Tibial artery (tissue), 4 donors: ENCODE measurements around the gene BMP15.

ENCODE experiments used
- DNase-seq, 2 donors: peaks; one replicate each; pipeline ENCODE4 v3.0.0-alpha.2; 2019
- H3K27ac ChIP-seq, 2 donors: fragments of 200-600 bp; sonication (generic) in 1 of 2; 1 replicate in 1 of 2; 2 replicates in 1 of 2; pipeline ENCODE4 v1.5.1; 2018 to 2019; ENCODE audit warnings: mild to moderate bottlenecking in 1 of 2
- H3K27me3 ChIP-seq, 2 donors: fragments of 200-600 bp; sonication (generic) in 1 of 2; one replicate each; pipeline versions ENCODE4 v1.5.1 to v1.6.0; 2016 to 2019
- H3K36me3 ChIP-seq, 3 donors: fragments of 200-600 bp; sonication (generic) in 2 of 3; one replicate each; pipeline ENCODE4 v1.5.1; 2016 to 2019; ENCODE audit warnings: mild to moderate bottlenecking in 2 of 3
- H3K4me1 ChIP-seq, 4 donors: fragments of 200-600 bp; sonication (generic) in 2 of 4; 1 replicate in 3 of 4; 2 replicates in 1 of 4; pipeline ENCODE4 v1.5.1; 2016 to 2019
- H3K4me3 ChIP-seq, 2 donors: fragments of 200-600 bp; sonication (generic) in 1 of 2; 1 replicate in 1 of 2; 2 replicates in 1 of 2; pipeline ENCODE4 v1.5.1; 2018 to 2019; ENCODE audit warnings: mild to moderate bottlenecking in 2 of 2
- H3K9me3 ChIP-seq, 3 donors: fragments of 200-600 bp; sonication (generic) in 1 of 3; one replicate each; pipeline ENCODE4 v1.5.1; 2016 to 2019
- intact Hi-C: fragments of 100-400 bp; cut with DNase I; formaldehyde crosslinking; loops from one replicate; pipeline ENCODE4 v1.15.0; 2023; ENCODE audit warnings: low total_unique reads
- TF ChIP-seq, protein P1 (sequence below), 2 experiments: fragments of 200-600 bp in 1 of 2; fragments of 450-650 bp in 1 of 2; IDR thresholded peaks; one replicate each; pipeline ENCODE4 v1.5.1; 2017 to 2019; ENCODE audit warnings: antibody characterized with exemption in 2 of 2, mild to moderate bottlenecking in 1 of 2, moderate library complexity in 1 of 2

Gene BMP15

DNA sequence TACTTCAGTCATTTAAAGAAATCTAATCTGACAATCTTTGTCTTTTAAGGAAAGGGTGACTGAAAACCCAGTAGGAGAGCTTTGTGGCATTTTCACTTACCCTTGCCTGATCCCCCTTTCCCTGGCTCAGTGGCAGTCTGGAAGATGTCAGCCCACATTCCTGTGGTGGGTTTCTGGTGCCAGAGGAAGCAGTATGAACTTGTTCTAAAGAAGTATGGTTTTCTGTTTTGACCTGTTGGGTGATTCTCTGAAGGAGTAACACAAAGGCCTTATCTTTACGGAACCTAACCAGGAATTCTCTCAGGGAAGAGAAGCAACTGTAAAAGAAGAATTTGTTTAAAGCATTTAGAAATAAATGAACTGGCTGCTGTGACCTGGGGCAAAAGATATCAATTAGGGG lies 41.9 kb downstream of the BMP15 start:
- intact Hi-C loops: no loop called here
- no peaks in the 10 kb centered on the region for H3K4me1 ChIP-seq
- no peaks in the 10 kb centered on the region for H3K27me3 ChIP-seq
- TF ChIP-seq, protein P1, sequence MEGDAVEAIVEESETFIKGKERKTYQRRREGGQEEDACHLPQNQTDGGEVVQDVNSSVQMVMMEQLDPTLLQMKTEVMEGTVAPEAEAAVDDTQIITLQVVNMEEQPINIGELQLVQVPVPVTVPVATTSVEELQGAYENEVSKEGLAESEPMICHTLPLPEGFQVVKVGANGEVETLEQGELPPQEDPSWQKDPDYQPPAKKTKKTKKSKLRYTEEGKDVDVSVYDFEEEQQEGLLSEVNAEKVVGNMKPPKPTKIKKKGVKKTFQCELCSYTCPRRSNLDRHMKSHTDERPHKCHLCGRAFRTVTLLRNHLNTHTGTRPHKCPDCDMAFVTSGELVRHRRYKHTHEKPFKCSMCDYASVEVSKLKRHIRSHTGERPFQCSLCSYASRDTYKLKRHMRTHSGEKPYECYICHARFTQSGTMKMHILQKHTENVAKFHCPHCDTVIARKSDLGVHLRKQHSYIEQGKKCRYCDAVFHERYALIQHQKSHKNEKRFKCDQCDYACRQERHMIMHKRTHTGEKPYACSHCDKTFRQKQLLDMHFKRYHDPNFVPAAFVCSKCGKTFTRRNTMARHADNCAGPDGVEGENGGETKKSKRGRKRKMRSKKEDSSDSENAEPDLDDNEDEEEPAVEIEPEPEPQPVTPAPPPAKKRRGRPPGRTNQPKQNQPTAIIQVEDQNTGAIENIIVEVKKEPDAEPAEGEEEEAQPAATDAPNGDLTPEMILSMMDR (IDR thresholded peaks at IDR 0.05): no peak
- no peak overlapping the region for H3K27ac ChIP-seq
- no peaks in the 10 kb centered on the region for H3K36me3 ChIP-seq
- H3K9me3 ChIP-seq: no peaks in the 10 kb centered on the region
- DNase-seq: no peak
- H3K4me3 ChIP-seq: no peak overlapping the region

DNA sequence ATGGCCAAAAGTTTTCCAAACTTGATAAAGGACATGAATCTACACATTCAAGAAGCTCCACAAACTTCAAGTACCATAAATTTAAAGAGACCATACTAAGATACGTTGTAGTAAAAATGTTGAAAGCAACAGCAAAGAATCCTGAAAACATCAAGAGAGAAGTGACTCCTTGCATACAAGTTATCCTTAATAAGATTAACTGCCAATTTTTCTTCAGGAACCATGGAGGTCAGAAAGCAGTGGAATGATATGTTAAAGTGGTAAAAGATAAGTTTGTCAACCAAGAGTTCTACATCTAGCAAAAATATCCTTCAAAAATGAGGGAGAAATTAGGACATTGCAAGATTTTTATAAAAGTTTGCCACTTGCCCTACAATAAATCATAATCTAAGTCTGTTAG lies 43.3 kb downstream of the BMP15 start:
- Histone ChIP-seq H3K4me3 (no peak overlapping the region), H3K4me1 (no peaks in the 10 kb centered on the region), H3K9me3 (no peaks in the 10 kb centered on the region), H3K27ac (no peak overlapping the region), H3K36me3 (no peaks in the 10 kb centered on the region), H3K27me3 (no peaks in the 10 kb centered on the region)
- no peak for DNase-seq
- intact Hi-C loops: no loop called here
- TF ChIP-seq, protein P1 (IDR thresholded peaks at IDR 0.05): no peak

DNA sequence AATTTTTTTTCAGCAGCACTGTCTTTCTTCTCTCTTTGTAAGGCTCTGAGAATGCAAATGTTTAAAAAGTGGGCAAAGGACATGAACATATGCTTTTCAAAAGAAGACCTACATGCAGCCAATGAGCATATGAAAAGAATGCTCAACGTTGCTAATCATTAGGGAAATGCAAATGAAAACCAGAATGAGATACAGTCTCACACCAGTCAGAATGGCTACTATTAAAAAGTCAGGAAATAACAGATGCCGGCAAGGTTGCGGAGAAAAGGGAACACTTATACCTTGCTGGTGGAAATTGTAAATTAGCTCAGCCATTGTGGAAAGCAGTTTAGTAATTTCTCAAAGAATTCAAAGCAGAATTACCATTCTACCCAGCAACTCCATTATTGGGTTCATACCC lies 51.6 kb downstream of the BMP15 start:
- Histone ChIP-seq H3K4me3 (no peak overlapping the region), H3K9me3 (no peaks in the 10 kb centered on the region), H3K4me1 (no peaks in the 10 kb centered on the region), H3K36me3 (no peaks in the 10 kb centered on the region), H3K27me3 (no peaks in the 10 kb centered on the region), H3K27ac (no peak overlapping the region)
- intact Hi-C loops: no loop called here
- TF ChIP-seq, protein P1 (IDR thresholded peaks at IDR 0.05): no peak
- no peak for DNase-seq

DNA sequence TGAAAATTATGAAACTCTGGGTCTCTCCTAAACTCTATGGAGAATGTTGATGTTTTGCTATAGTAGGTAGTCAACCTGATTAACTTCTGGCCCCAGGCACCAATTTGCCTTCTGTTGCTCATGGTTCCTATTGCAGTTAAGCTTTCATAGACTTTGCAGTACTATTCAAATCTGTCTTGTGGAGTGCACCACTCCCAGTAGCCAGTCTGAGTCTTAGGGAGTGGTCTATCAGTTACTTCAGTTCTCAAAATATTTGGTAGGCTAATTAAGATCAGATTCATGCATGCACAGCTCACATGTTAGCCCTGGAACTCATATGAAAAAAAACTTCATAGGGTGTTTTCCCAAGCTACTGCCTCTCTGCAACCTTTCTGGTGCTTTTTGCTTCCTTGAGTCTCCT lies 53.3 kb downstream of the BMP15 start:
- no peak overlapping the region for H3K4me3 ChIP-seq
- intact Hi-C loops: no loop called here
- DNase-seq: no peak
- H3K27ac ChIP-seq: no peak overlapping the region
- no peaks in the 10 kb centered on the region for H3K9me3 ChIP-seq
- no peaks in the 10 kb centered on the region for H3K4me1 ChIP-seq
- no peaks in the 10 kb centered on the region for H3K36me3 ChIP-seq
- TF ChIP-seq, protein P1 (IDR thresholded peaks at IDR 0.05): no peak
- H3K27me3 ChIP-seq: no peaks in the 10 kb centered on the region
